HG02970 (cell line): ENCODE measurements around the gene ZFHX3.

Experiments used
- ATAC-seq: cut with Tn5 transposase; IDR thresholded peaks from one replicate; pipeline ENCODE4 v1.9.1; 2021; ENCODE audit warnings: mild to moderate bottlenecking, moderate library complexity, moderate number of reproducible peaks; ENCODE audit not compliant: unreplicated experiment, low FRiP score

ZFHX3 gene

DNA sequence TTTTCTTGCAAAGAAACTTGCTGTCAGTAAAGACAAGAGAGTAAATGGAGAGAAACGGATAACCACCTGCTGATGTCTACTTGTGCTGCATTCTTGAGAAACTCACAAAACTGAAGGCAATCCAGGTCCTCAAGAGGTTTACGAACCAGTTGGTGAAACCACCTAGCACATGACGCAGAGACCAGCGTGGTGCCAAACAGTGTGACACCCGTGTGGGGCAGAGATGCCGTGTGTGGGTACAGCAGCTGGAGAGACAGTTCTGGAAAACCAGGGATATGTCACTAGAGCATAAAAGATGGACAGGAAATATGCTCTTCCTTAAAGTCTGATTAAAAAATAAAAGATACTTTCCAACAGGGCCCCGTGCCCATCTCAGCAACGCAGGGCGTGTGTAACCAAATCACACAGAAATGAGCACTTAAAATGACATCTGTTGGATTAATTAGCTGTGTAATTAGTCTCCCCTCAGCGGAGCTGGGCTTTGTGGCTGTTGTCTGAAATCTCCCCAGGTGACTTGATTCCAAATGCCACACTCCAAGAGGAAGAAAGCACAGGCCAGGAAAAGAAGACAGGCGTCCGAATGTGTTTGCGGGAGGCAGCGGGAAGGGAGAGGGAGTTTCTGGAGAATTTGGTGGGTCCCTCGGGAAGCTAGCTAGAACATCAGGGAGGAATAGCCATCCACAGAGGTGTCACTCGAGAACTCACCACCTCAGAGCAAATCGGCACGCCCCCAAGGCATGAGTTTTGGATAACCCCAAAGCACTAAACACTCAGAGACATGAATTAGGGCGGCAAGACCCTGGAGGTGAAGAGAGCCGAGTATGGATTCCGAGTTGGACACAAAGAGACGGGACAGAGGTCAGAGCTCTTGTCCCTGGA, 109.8 kb downstream of the ZFHX3 start:
- no peak for ATAC-seq

DNA sequence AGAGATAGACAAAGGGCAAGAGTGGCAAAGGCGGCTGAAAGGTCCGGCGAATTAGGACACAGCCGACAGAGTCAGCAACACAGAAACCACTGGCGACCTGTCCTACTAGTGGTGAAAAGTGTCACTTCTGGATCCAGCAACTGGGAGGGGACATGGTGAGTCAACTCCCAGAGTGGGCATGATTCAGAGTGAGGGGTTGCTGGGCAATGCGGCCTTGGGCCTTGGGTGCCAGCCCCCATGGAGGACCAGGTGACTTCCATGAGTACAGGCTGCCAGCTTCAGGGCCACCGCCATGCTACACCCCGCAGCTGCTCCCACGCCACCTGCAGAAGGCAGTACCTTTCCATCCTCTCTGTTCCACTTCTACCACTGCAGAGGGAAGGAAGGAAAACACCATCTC, 110.6 kb downstream of the ZFHX3 start:
- ATAC-seq, result no peak

DNA sequence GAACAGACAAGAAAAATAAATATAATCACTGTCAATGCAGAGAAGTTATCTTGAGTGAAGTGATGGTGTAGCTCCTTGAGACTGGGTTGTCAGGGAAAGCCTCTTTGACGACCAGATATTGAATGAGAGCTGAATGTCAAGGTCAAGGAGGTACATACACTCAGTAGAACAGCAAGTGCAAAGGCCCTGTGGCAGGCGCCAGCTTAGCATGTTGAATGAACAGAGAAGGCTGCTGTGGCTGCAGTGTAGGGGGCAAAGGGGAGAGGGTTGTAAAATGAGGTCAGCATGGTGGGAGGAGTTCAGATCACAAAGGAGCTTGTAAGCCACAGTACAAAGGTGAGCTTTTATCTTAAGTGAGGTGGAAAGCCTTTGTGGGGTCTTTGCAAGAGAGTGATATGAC, 111.5 kb downstream of the ZFHX3 start:
- ATAC-seq, result no peak

DNA sequence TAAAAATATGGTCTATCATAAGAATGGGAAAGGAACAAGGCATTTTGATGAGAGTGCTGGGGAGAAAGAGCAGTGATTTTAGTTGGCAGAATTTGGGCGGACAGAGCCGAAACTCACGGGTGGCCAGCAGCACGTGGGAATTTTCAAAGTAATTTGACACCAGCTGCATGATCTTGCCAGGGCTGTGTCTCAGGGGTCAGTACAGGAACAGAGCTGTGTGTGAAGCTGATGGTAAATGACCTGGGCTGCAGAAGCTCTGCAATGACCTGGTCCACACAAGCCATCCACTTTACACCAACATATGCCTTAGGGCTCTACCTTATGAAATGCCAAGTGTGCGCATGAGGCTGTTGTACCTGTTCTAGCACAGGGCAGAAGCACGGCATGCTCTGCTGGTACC, 112.0 kb downstream of the ZFHX3 start:
- no peak for ATAC-seq

DNA sequence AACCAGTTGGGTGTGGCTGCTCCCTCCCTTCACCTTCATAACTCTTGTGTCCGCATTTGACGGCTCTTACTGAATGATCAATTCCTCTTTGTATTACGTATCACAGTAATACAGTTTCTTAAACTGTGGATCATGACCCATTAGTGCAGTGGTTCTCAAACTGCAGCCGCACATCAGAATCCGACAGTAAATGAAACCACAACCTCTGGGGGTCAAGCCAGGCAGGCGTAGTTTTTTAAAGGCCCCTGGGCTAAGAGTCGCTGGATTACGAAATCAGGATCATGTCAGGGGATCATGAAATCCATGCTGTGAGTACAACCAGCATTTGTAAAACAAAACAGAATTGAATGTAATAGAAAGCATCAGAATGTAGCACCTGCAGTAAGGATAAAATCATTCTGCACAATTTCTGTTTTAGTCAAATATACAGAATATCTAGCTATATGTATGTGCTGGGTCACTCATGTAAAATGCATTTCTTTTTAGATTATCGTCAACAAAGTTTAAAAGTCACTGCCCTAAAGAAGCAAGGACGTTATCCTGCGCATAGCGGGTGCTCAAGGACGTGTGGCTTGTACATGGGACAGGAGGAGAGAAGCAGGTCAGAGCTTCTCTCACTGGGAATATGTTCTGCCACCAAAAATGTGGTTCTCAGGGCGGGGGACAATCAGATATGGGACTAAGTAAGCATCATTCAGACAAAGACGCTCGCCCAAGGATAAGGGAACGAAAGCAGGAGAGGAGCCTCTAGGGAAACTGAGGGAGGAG, 113.1 kb downstream of the ZFHX3 start:
- ATAC-seq, result no peak

DNA sequence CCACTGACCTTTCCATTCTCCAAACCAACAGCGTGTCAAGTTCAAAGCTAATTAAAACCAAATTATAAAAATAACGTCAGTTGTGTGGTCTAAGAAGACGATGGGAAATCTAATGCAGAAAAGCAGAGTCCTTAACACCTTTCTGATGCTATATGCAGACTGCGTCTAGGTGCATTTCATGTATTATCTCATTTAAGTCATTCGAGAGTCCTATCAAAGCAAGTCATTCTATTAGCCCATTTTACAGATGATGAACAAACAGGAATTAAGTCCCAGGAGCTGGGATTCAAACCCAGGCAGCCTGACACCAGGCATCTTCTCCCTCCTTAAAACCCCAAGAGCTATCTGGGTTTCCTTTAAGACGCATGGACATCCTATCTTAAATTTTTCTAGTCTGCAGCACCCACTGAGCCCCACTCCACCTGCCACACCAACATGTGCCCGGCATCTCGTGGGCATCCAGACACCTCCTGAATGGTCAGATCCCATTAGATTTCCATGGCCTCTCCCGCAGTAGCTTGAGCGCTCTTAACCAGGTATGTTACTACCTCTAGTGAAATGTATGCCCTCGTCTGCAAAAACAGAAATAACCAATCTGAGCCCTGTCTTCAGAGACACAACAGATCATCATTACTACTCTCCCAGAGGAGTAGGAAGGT, 115.1 kb downstream of the ZFHX3 start:
- ATAC-seq, result no peak

DNA sequence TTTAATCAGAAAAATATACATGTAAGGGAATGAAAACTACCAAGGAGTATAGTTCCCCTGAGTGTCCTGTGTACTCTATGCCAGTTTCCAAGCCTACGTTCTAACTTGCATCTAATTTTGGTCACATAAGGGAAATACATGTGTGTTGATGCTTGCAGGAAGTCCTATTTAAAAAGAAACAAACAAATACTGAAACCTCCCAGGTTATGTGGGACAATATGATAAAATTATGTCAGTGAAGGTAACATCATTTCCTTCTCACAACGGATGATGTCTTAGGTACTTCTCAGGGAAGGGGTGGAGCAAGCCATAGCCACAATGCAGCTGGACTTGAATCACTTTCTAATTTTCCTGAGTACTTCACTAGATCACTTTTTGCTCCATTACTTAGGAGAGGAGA, 115.9 kb downstream of the ZFHX3 start:
- ATAC-seq, result no peak

DNA sequence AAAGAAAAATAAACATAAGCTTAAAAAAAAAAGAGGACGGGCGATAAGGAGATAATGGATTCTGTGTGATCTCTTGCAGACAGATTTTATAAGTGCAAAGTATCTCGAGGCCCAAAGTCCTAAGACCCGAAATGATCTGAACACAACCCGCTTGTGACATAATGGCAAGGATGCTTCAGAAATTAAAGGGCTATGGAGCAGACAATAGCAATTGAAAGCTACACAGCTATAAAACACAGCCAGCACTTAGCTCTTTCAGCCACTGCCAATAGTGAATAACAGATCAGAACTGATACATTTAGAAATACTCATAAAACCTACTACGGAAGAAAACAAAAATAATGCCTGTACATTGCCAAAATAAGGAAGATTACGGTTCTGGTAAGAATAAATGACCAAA, 117.5 kb downstream of the ZFHX3 start:
- ATAC-seq, result no peak

DNA sequence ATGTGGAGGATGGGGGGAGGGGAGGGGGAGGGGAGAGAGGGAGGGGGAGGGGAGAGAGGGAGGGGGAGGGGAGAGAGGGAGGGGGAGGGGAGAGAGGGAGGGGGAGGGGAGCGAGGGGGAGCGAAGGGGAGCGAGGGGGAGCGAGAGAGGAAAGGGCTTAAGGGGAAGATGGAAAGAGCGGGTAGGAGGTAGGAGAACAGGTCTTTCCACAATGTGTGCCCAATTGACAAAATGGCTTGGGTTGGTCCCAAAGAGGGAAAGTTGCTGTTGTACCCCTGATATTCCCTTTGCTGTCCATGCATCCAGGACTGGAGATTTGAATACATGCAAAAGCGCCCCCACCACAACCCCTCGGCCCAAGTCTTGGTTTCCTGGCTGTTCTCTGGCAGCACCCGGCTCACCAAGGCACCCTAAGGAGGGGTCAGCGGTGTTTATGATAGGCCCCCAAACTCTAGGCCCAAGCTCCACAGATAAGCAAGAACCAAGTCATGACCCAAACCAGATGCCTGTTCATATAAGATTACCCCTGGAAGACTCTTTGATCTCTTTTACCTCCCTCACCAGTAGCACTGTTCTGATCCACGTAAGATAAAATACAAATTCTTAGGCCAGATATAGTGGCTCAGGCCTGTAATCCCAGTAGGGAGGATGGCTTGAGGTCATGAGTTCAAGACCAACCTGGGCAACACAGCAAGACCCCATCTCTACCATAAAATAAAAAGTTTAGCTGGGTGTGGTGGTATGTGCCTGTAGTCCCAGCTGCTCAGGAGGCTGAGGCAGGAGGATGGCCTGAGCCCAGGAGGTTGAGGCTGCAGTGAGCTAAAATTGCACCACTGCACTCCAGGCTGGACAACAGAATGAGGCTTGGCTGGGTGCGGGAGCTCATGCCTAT, 119.6 kb downstream of the ZFHX3 start:
- no peak for ATAC-seq

DNA sequence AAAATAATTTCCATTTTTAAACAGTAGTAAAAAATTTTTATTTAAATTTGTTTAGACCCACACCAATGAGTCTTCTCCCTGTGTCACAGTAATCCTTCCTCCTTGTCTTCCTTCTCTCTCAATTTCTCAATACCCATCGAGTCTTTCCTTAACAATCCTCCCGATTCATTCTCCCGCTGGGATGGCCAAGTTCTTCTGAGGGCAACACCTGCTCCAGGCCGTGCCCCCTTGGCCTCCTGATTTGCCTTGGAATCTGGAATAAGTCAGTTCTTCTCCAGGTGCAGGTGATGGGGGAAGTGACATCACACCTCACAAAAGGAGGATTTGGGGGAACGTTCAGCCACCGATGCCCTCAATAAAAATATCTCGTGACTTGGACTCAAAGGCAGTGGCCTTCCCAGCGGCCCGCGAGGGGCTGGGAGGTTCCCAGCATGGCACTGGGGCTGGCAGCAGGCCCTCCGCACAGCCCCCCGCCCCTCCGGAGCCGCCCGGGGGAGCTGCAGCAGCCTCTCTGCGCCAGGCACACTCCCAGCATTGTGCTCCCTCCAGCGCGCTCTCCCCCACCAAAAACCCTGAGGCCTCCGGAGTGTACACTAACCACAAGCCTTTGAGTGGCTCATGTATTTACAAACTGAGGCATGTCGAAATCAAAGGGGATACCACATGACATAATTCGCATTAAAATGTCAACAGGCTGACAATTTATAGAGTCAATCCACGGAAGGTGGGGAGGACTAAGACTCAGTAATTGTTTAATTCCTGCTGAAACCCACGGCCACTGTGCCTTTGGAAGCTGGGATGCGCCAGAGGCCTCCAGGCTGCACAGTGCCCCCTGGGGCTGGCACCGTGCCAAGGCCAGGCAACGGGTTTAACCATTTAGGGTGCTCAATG, 120.5 kb downstream of the ZFHX3 start:
- no peak for ATAC-seq

DNA sequence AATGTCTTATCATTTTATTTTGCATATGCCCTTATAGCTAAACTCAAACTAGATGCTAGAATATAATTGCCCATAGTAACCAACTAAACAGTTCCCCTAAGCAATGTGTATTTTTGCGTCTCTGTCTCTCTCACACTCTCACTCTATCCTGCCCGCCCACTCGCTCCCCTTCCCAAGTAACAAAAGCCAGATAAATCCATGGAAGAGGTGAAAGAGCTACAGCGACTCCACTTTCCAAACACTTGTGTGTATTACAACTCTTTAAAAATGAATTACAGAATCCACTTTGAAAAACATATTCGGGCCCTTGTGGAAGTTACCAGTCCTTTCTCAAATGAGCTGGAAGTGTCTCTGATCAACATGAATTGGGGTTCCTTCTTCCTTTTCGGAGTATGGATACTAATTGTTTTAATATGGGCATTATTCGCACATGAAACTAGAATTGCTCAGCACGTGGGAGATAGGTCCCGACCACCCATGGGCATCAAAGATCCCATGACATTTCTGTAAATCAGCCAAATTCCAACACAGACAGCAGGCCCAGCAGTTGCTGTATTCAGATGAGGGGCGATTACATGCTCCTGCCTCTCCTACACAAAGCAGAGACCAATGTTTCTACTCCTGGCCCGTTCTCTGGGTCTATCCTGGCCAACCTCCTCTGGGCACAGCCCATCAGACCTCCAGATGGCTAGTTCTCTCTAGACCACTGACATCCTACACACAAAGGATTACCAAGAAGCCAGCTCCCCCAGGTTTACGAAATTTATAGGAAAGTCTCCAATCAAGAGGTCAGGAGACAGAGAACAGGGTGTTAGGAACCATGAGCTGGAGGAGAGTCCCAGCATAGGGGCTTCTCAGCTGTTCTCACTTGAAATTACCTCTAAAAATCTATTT, 121.5 kb downstream of the ZFHX3 start:
- no peak for ATAC-seq

DNA sequence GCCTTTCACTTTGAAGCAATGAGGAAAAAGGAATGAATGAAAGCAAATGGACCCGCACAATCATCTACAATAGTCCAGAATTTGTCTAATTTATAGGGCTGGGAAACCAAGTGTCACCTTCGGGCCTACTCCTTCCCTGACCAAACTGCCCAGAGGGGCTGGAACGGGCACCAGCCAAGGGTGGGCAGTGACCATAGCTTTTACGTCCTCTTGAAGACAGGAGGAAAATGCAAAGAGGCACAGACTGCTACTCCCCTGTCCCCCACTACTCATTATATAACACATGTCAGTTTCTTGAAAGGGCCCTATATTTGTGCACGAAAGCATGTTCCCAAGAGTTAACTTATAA, 122.3 kb downstream of the ZFHX3 start:
- ATAC-seq, result no peak

DNA sequence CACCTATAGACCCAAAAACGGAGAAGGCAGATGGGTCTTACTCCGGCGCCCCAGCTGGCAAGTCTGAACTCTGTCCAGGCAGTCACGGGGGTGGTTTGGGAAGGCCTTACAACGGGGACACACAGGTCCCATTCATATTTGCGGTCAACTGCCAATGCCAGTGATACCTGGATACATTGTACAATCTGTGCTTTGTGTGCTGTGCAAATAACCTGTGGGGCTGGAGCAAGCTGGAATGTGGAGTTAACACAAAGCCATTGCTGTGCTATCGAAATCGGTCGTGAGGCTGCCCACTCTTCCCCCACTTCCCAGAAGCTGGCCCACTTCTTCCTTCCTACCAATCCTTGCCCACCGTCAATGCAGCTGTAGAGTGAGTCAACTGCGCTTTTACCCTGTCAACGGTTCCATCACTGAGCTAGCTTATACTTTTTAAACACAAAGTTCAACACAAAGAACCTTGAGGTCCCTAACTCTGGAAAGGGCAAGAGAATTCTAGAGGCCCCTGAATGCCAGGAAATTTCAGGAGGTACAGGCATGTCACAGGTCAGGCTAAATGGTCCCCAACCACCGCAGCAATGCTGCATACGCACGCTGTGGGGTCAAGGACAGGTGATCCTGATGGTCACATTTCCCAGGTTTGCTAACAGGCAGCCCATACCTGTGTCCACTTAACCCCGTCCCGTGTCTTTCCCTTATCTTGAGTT, 122.8 kb downstream of the ZFHX3 start:
- no peak for ATAC-seq

DNA sequence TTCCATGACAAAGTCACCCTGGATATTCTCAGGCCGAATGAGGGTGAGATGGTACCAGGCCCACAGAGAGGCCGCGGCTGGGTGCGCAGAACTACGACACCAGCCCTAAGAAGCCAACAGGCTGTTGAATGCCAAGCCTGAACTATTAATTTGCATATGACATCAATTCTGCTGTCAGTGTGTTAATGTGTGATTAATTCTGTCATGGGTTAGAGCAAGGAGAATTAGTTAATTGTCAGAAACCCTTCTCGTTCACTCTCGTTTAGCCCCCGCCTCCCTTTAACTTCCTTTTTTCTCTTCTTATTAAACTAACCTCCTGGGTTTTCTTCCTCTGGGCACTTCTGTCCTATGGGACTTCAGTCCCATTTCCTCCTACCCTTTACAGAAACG, 123.4 kb downstream of the ZFHX3 start:
- no peak for ATAC-seq

DNA sequence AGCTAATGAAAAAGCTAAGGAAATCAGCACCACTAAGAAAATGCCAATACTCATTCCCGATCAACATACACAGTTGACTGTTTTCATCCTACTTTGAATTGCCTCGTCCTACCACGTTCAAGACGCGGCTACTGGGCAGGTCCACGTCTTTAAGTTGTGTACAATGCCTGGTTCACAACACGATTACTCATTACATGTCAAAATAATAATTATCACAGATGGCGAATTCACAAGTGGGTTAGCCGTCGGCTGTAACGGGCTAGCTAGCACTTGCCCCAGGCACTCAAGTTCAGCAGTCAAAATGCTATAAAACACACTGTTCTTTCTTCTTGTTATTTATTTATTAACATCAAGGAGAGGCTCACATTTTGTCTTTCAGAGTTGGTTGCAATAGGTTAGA, 124.2 kb downstream of the ZFHX3 start:
- no peak for ATAC-seq

DNA sequence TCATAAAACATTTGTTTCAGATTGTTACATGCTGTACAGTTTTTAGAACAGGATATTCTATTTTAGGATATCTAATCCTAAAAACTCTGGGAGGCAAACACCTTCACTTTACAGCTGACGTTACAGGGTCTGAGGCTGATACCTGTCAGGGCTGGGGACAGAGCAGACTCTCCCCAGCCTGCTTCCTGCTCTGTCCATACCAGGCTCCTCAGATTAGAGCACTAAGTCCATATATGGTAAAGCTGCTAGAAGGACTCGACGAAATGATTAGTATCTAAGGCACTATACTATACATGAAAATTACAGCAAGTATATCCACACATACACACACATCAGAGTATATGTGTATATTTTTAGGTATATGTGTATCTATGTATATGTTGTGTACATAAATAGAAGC, 125.2 kb downstream of the ZFHX3 start:
- ATAC-seq, result no peak

DNA sequence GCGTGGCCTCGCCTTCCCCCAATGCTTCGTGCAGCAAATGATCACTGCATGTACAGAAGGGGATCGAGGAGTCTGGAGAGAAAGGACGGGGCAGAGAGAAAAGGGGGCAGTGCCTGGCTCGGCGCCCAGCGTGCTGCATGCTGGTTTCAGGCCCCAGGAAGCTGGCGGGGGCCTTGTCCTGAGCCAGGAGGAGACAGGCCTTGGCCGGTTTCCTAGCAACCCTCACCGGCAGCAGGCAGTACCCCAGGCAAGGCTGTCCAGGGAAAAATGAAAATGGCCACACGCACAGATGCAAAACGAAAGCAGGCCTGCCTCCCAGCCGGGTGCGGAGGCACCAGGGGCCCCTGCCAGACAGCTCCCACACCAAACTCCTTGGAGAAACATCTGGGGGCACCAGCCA, 126.3 kb downstream of the ZFHX3 start:
- no peak for ATAC-seq

DNA sequence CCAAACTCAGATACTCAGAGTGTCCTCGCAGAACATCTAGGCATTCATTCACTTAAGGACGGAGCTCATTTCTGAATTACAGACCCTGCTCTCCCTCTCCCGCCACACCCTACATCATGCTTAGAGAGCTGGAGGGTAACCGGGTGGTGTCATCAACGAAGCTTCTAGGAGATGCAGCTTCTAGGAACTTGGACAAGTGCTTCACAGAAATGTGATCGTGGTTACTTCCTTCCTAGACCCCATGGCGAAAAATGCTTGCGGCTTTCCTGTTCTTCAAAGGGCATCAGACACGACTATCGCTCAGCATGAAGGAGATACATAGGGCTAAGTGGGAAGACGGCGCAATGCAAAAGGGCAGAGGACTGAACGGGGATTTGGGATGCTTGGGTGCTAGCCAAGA, 126.8 kb downstream of the ZFHX3 start:
- ATAC-seq, result no peak
